Suprapubic skin (tissue), 4 donors: Measurements from ENCODE around the gene BRPF1. TPM values are rescaled to one million over a fixed set of nuclear protein-coding genes. Genes with fewer than 3 reads are reported as not detected.

ENCODE experiments used
- DNase-seq, 2 donors: peaks; one replicate each; pipeline ENCODE4 v3.0.0-alpha.2; 2019; ENCODE audit warnings: low spot score in 2 of 2
- H3K27ac ChIP-seq: fragments of 200-600 bp; sonication (generic); one replicate; pipeline ENCODE4 v1.5.1; 2019
- H3K27me3 ChIP-seq: fragments of 200-600 bp; sonication (generic); one replicate; pipeline ENCODE4 v1.5.1; 2019
- H3K36me3 ChIP-seq: fragments of 200-600 bp; sonication (generic); one replicate; pipeline ENCODE4 v1.5.1; 2019
- H3K4me1 ChIP-seq: fragments of 200-600 bp; sonication (generic); one replicate; pipeline ENCODE4 v1.5.1; 2019
- H3K4me3 ChIP-seq: fragments of 200-600 bp; sonication (generic); one replicate; pipeline ENCODE4 v1.5.1; 2019; ENCODE audit warnings: mild to moderate bottlenecking
- H3K9me3 ChIP-seq: fragments of 200-600 bp; sonication (generic); one replicate; pipeline ENCODE4 v1.5.1; 2019
- EP300 ChIP-seq: sonication (generic); formaldehyde crosslinking; IDR thresholded peaks from one replicate; pipeline ENCODE4 v1.6.1; 2017; ENCODE audit warnings: antibody characterized with exemption
- POLR2A ChIP-seq, 2 donors: fragments of 450-650 bp; IDR thresholded peaks; one replicate each; pipeline ENCODE4 v1.6.1; 2017; ENCODE audit warnings: antibody characterized with exemption in 2 of 2, mild to moderate bottlenecking in 2 of 2, moderate library complexity in 2 of 2
- POLR2AphosphoS5 ChIP-seq, 3 donors: sonication (generic); formaldehyde crosslinking; IDR thresholded peaks; one replicate each; pipeline ENCODE4 v1.6.1; 2017; ENCODE audit warnings: antibody characterized with exemption in 3 of 3
- WGBS: methylation state at CpG from one replicate; pipeline ENCODE4 v1.1.5; 2018; 5-methylcytosine and 5-hydroxymethylcytosine counted together
- total RNA-seq, 4 donors: library from RNA; depleted of rRNA; stranded (reverse); fragments of >200 nt; gene quantifications; one replicate each; pipeline ENCODE4 v1.1.0, GENCODE V29; 2016
- TF ChIP-seq, protein P1 (sequence below), 2 donors: fragments of 200-600 bp in 1 of 2; fragments of 450-650 bp in 1 of 2; sonication (generic) in 1 of 2; IDR thresholded peaks; one replicate each; pipeline ENCODE4 v1.5.1; 2016 to 2019; ENCODE audit warnings: antibody characterized with exemption in 2 of 2, mild to moderate bottlenecking in 1 of 2, moderate library complexity in 1 of 2

BRPF1 gene
- total RNA-seq, 4 donors from 2014 or later: 24.6 to 35.6 (median 29.4) TPM

- Histone ChIP-seq H3K4me1 (peaks cover 6% of the 10 kb centered on the region), H3K9me3 (no peaks in the 10 kb centered on the region), H3K27me3 (no peaks in the 10 kb centered on the region), H3K27ac (no peak overlapping the region), H3K4me3 (no peak overlapping the region), H3K36me3 (peaks cover 68% of the 10 kb centered on the region)
- WGBS: 89% methylated on average over 6 of the region's 6 CpGs
- TF ChIP-seq EP300 (no peak), POLR2AphosphoS5 (IDR thresholded peaks at IDR 0.05) (no peak), POLR2A (IDR thresholded peaks at IDR 0.05) (no peak)
- TF ChIP-seq, protein P1, sequence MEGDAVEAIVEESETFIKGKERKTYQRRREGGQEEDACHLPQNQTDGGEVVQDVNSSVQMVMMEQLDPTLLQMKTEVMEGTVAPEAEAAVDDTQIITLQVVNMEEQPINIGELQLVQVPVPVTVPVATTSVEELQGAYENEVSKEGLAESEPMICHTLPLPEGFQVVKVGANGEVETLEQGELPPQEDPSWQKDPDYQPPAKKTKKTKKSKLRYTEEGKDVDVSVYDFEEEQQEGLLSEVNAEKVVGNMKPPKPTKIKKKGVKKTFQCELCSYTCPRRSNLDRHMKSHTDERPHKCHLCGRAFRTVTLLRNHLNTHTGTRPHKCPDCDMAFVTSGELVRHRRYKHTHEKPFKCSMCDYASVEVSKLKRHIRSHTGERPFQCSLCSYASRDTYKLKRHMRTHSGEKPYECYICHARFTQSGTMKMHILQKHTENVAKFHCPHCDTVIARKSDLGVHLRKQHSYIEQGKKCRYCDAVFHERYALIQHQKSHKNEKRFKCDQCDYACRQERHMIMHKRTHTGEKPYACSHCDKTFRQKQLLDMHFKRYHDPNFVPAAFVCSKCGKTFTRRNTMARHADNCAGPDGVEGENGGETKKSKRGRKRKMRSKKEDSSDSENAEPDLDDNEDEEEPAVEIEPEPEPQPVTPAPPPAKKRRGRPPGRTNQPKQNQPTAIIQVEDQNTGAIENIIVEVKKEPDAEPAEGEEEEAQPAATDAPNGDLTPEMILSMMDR (IDR thresholded peaks at IDR 0.05): no peak
- no peak for DNase-seq
Observed at GRCh38 chr3:9787714-9788113, 56.2 kb downstream of the BRPF1 start.

- no peaks in the 10 kb centered on the region for H3K9me3 ChIP-seq
- no peak for TF ChIP-seq EP300
- TF ChIP-seq, protein P1 (IDR thresholded peaks at IDR 0.05): no peak
- no peak for TF ChIP-seq POLR2A (IDR thresholded peaks at IDR 0.05)
- no peak for TF ChIP-seq POLR2AphosphoS5 (IDR thresholded peaks at IDR 0.05)
- 86% methylated on average over 11 of the region's 11 CpGs for WGBS
- H3K36me3 ChIP-seq: peaks cover 38% of the 10 kb centered on the region
- no peaks in the 10 kb centered on the region for H3K27me3 ChIP-seq
- peaks cover 28% of the 10 kb centered on the region for H3K4me1 ChIP-seq
- DNase-seq: no peak
- H3K27ac ChIP-seq: no peak overlapping the region
- H3K4me3 ChIP-seq: no peak overlapping the region
Observed at GRCh38 chr3:9791127-9791526, 59.6 kb downstream of the BRPF1 start.

- 17% methylated on average over 12 of the region's 14 CpGs for WGBS
- peaks cover 30% of the 10 kb centered on the region for H3K36me3 ChIP-seq
- peaks cover 28% of the 10 kb centered on the region for H3K4me1 ChIP-seq
Observed at GRCh38 chr3:9791790-9792404, 60.4 kb downstream of the BRPF1 start.

DNA sequence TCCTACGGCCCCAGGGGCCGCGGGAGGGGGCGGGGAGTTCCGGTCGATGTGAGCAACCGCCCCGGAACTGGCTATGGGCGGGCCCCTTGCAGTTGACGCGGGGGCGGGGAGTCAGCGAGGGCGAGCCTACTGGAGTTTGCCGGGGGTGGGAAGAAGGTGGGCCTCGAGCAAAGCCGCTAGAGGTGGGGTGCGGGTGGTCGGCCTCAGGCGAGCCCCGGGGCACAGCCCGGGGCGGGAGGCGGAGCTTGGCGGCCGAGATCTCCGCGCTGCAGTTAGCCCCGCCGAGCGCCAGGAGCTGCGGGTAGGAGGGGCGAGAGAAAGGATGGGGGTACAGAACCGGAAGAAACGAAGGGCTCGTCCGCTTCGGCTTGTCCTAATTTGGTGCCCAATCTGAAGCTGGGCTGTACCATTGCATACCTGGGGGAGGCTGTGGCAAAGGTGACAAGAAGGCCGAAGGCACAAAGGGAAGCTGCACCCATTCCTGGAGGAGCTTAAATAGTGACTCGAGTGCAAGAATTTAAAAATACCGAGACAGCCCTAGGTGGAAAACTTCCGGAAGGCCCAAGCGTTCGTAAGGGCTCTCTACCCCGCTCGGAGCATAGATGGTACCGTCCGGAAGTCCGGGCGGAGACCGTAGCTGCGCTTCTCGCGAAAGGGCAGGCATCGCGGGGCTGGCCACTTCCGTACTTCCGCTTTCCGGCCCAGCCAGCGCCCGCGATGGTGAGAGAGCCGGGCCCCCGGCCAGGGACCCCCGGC lies 61.0 kb downstream of the BRPF1 start, which contains the start of the genes ARPC4 and TADA3:
ARPC4 (plus strand) TSS at position 678 of the 756 bp plus-strand sequence; CDS start at position 718, 40 bp downstream.
TADA3 (minus strand) TSS at position 69 of the 756 bp plus-strand sequence. CDS start 1,007 bp downstream, outside the sequence.
- H3K4me3 ChIP-seq: peak within 1 kb of the TSS; percentile 85
- no peaks in the 10 kb centered on the region for H3K9me3 ChIP-seq
- peaks cover 29% of the 10 kb centered on the region for H3K36me3 ChIP-seq
- no peaks in the 10 kb centered on the region for H3K27me3 ChIP-seq
- peaks cover 28% of the 10 kb centered on the region for H3K4me1 ChIP-seq
- DNase-seq: peak; percentile 96
- TF ChIP-seq POLR2AphosphoS5 (IDR thresholded peaks at IDR 0.05) (peak in 2 of 3 donors; percentile 70 to 85), EP300 (no peak), POLR2A (IDR thresholded peaks at IDR 0.05) (peak; percentile 17 to 65)
- TF ChIP-seq, protein P1 (IDR thresholded peaks at IDR 0.05): peak in 1 of 2 donors; percentile 17
- WGBS: under 1% methylated on average over 36 of the region's 65 CpGs
- peak within 1 kb of the TSS; percentile 93 for H3K27ac ChIP-seq

More at GRCh38 chr3:9791790-9792404, 60.4 kb downstream of the BRPF1 start:
- DNase-seq: no peak
- Histone ChIP-seq H3K4me3 (peak overlapping the region; percentile 85), H3K27me3 (no peaks in the 10 kb centered on the region), H3K27ac (peak overlapping the region; percentile 93), H3K9me3 (no peaks in the 10 kb centered on the region)
- TF ChIP-seq EP300: no peak
- TF ChIP-seq POLR2A (IDR thresholded peaks at IDR 0.05): no peak
- TF ChIP-seq, protein P1 (IDR thresholded peaks at IDR 0.05): no peak
